ENCODE measurements around the gene PKNOX1.

GRCh38 chr21:42983103-42983502 lies 8.7 kb downstream of the PKNOX1 start:
- no peak for TF ChIP-seq POLR2A (IDR thresholded peaks at IDR 0.05)
- TF ChIP-seq, protein P1, sequence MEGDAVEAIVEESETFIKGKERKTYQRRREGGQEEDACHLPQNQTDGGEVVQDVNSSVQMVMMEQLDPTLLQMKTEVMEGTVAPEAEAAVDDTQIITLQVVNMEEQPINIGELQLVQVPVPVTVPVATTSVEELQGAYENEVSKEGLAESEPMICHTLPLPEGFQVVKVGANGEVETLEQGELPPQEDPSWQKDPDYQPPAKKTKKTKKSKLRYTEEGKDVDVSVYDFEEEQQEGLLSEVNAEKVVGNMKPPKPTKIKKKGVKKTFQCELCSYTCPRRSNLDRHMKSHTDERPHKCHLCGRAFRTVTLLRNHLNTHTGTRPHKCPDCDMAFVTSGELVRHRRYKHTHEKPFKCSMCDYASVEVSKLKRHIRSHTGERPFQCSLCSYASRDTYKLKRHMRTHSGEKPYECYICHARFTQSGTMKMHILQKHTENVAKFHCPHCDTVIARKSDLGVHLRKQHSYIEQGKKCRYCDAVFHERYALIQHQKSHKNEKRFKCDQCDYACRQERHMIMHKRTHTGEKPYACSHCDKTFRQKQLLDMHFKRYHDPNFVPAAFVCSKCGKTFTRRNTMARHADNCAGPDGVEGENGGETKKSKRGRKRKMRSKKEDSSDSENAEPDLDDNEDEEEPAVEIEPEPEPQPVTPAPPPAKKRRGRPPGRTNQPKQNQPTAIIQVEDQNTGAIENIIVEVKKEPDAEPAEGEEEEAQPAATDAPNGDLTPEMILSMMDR (IDR thresholded peaks at IDR 0.05): no peak
